Left colon (tissue), 2 donors: ENCODE measurements around the gene NT5DC1. TPM values are rescaled to one million over a fixed set of nuclear protein-coding genes. Genes with fewer than 3 reads are reported as not detected.

ENCODE experiments used
- ATAC-seq: fragments of 200-7000 bp; cut with Tn5 transposase; one replicate; pipeline ENCODE4 v1.9.1; 2020; ENCODE audit warnings: mild to moderate bottlenecking, moderate library complexity
- DNase-seq, 2 donors: peaks; one replicate each; pipeline ENCODE4 v3.0.0-alpha.2; 2020
- intact Hi-C, 2 donors: fragments of 100-400 bp; cut with DNase I in 1 of 2; cut with micrococcal nuclease in 1 of 2; formaldehyde crosslinking; loops; one replicate each; pipeline versions ENCODE4 v1.11.2 to v1.14.0; 2022; cut with DNase I, micrococcal nuclease
- total RNA-seq, 2 donors: library from RNA; stranded (reverse); fragmentation: NEBNext Ultra II Directional; extraction: Animal tissue kit (Norgen Biotek cat#: 25700); gene quantifications; one replicate each; pipeline ENCODE4 v1.2.1, GENCODE V29; 2021
- donor health status: DM: no; HTN: no; CAD: no.
- donor health status: DM: yes; HTN: yes; CAD: no.

The NT5DC1 gene
- total RNA-seq, 2 donors from 2014 or later: 43.7 to 45.2 TPM

DNA sequence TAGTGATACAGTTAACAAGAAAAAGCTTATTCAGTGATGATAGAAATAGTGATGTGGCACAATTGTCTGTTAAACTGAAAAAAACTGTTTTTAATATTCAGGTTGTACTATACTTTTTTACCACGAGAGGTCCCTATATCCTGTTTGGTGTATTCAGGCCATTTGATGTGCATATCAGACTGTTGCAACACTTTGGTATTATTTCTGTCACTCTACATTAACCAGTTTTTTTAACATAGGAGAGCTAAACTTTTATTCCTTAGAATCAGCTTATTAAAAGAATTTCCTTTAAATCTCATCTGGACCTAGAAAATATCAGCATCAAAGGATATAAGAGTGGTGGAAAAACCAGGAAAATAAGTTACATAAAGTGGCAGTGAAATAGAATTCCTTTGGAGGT is 116.4 kb downstream of the NT5DC1 start:
- DNase-seq (no peak), ATAC-seq (peak; percentile 42)
- intact Hi-C loops: no loop called here

DNA sequence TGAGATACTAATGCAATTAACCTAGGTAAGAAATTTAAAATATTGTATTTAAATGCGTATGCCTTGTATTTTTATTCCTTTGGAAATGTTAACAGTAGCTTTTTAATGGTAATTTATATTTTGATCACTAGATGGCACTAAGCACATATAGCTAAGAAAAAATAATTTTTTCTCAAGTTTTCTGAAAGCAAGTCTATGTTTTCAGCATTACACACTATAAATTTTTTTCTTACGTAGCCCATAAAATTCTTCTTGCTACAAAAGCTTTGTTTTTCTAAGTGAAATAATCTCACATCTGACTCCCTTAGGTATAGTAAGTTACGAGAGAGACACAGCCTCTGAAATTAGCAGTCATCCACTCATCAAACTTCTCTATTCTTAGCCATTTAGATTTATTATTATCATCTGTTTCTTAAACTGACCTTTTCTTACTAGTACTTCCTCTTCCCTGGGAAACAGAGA is 117.5 kb downstream of the NT5DC1 start:
- no peak for DNase-seq
- ATAC-seq: no peak

DNA sequence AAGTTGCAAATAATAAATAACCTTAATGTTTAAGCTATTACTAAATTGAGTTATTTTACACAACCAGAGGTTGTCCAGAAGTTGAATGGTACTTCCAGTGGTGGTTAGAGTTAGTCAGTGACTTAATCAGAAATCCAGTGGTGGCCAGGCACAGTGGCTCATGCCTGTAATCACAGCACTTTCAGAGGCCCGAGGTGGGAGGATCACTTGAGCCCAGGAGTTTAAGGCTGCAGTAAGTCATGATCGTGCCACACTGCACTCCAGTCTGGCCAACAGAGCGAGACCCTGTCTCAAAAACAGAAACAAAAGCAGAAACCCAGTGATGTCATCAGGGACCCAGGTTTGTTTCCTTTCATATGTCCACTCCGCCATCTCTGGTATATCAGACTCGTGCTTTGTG is 118.2 kb downstream of the NT5DC1 start:
- DNase-seq (no peak), ATAC-seq (no peak)
- intact Hi-C loops: no loop called here

More for the DNA sequence above, 117.5 kb downstream of the NT5DC1 start:
- intact Hi-C loops: no loop called here

DNA sequence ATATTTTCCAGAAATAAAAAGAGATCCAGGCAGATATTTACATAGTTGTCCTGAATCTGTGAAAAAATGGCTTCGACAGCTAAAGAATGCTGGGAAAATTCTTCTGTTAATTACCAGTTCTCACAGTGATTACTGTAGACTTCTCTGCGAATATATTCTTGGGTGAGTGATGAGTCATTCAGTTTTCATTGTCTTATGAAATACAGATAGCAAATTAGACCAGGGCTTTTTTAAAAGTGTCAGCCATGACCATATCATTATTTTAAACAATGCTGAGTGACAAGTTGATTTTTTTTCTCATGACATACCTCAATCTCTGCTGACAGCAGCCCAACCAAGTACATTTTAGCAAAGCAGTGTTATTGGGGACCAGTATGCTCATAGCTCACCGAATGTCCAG is 120.4 kb downstream of the NT5DC1 start:
- intact Hi-C loops: no loop called here
- no peak for ATAC-seq
- DNase-seq: no peak

DNA sequence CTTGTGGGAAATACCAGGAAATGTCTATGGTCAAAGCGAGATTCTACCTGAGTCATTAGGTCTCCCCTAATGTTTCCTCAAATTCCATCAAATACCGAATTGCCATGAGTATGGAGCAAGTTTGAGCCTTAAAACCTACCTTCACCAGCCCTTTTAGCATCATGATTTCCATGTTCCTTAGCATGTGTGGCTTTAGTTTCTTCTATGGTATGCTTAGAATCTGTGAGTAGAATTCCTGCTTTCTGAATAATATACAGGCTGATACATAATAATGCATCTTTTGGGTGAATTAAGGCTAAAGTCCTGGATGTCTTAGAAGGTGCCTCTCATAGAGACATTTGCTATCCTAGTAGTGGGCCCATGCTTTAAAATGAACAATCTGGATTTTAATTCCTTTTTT is 121.3 kb downstream of the NT5DC1 start:
- ATAC-seq: no peak
- DNase-seq: no peak
- intact Hi-C loops: no loop called here

DNA sequence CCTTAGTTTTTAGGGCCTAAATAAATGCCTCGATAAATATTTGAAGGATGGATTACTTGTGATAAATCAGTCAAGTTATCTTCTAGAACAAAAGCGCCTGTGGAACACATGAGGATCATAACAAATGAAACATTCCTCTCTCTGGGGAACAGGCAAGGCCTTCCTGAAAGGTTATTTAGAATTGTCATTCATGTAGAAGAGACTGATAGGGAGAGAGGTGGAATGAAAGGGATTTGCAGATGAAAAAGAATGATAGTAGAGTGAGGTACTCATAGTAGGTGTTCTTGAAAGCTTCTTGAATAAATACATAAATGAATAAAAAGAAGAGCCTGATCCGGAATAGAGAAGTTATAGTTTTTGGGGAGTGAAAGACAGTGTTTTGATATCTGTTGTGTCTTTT is 122.7 kb downstream of the NT5DC1 start:
- ATAC-seq: no peak
- DNase-seq: no peak
- intact Hi-C loops: no loop called here

DNA sequence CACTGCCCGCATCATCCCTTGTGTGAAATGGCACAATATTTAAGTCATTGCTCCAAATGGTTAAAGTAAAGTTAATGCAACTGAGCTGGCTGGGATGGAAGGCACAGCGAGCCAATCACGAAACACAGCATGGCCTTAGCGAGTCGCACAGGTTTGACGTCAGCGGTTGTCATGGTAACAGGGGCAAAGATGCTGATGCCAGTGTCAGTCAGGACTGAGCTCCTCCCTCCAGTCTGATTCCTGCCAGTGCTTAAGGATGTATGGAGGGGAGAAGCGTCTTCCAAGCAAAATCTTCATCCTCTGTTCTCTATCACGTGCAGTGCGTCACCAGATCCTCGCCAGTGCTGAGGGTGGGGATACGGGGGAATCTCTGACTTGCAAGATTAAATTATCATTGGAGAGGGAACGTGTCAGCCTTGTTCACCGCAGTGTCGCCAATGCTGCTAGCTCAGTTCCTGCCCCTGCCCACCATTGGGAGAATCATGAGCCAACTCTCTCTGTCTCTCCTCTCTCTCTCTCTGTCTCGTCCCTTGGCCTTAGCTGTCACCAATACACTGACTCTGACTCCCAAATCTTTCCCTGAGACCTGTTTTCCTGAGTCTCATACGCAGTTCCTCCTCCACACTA is 128.7 kb downstream of the NT5DC1 start:
- intact Hi-C loops: no loop called here
- ATAC-seq: no peak

DNA sequence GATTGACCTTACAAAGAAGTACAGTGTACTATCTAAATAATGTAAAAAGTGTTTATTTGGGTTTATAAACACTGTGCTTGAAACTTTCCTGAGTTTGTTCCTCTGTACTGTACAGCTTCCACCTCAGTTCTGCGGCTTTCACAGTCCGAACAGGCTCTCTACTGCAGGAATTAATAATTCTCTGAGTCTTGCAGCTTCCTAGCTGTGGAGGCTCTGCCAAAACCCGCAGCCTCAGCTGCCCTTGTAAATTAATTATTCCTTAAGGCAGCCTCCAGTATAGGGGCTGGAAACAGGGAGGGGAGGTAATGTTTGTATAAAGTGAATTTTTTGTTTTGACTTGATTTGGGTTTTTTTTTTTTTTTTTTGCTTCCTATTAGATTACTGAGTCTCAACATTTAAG is 134.0 kb downstream of the NT5DC1 start:
- intact Hi-C loops: no loop called here
- ATAC-seq (no peak), DNase-seq (no peak)

More for the DNA sequence above, 128.7 kb downstream of the NT5DC1 start:
- DNase-seq: peak; percentile 54 to 78

DNA sequence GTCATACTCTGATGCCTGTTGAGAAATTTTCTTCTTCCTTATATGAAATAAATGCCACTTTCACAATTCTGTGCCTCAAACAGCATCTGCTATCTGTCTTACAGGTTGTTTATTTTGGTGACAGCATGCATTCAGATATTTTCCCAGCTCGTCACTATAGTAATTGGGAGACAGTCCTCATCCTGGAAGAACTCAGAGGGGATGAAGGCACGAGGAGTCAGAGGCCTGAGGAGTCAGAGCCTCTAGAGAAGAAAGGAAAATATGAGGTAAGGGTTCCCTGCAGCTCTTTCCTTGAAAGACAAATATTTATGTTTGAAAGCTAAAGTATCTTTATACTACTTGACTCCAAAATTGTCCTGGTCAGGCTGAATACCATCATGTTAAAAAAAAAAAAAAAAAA is 137.4 kb downstream of the NT5DC1 start:
- DNase-seq (no peak), ATAC-seq (no peak)
- intact Hi-C loops: no loop called here

DNA sequence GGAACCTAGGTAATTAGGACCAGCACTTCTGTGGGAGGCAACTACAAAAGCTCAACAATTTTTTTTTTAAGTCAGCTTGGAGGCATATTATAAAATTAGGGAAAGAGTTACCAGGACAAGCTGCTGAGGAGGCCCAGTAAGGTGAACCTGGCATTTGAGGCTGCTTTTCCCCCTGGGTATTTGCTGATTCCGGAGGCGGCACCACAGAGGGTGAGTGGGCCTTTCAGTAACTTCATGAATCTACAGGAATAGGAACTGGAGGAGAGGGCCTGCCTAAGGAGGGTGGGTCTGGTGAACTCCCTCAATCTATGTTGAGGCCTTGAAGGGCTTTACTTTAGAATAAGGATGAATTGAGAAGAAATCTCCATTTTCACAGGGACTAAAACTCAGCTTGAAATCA is 138.6 kb downstream of the NT5DC1 start:
- intact Hi-C loops: no loop called here
- ATAC-seq: no peak

DNA sequence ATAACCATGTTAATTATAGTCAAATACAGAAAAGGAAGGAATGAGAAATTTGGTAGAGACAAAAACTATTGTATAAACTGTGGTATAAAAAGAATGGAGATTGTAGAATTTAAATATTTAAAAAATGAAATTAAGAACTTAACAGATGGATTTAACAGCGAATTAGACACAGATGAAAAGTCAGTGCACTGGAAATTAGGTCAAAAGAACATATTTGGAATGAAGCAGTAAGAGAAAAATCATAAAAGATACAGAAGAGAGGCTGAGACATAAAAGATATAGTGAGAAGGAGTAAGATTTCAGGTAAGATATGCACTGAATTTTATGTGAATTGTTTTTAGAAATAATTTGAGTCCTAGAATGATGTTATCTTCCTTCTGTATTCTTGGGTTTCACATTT is 139.2 kb downstream of the NT5DC1 start:
- DNase-seq (no peak), ATAC-seq (no peak)
- intact Hi-C loops: no loop called here

More for the DNA sequence above, 138.6 kb downstream of the NT5DC1 start:
- no peak for DNase-seq

DNA sequence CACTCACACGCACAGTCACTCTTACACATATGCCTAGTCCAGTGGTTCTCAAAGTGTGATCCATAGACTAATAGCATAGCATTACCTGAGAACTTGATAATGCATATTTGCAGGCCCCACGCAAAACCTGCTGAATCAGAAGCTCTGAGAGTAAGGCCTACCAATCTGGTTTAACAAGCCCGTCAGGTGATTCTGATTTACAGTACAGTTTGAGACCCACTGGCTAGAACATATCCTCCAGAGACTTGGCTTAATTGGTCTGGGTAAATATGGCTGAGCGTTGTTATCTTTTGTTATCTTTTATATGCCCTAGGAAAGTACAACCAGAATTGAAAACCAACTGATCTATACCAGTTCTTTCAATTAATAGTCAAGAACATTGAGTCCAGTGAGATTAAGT is 143.6 kb downstream of the NT5DC1 start:
- intact Hi-C loops: no loop called here
- peak; percentile 90 for ATAC-seq
- no peak for DNase-seq

DNA sequence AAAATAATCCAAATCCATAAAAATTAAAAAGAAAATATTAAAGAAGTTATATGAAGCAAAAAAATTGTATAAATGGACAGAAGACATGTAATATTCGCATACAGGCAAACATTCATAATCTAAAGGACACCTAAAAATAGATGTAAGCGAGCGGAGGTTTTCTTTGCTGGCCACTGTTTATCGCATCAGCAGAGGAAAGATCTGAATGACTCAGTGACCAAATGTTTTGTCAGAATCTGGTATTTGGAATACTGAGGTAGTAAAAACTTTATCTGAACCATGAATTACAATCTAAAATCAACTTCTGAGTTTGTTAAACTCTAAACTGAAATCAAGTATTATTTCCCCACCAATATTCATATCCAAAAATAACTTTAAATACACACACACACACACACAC is 145.4 kb downstream of the NT5DC1 start:
- ATAC-seq (no peak), DNase-seq (no peak)
- intact Hi-C loops: no loop called here

DNA sequence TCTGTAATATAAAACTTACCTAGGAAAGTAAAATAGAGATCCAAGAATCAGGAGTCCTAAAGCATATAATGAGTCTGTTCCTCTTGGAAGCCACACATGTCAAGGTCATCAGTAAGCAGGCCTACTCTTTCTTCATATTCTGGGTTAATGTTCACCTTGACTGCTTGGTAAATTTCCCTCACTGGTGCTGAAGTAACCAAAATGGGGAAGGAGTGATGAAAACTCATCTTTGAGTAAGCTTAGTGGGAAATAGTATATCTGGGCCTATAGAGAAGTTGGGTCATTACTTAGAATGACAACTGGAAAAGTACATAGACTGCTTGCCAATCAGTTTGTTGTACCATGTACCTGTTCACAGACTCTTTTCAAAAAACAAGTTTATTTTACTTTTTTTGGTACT is 146.6 kb downstream of the NT5DC1 start:
- no peak for ATAC-seq
- intact Hi-C loops: no loop called here
- no peak for DNase-seq

DNA sequence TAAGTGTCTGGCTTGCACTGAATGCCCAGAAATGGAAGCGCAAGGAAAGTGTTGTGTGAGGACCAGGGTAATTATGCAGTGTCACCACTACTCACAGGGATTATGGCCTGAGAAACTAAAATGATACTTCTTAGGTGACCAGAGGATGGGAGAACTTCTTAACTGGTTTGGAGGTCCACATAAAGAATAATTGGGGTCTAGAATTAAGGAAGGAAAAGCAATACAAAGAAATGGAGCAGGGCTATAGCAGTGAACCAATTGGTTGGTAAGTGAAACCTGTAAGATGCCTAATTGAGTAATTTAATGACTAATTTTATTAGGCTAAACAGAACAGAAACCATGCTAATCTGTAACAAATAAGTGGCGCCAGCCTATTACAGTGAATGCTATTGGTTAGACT is 147.9 kb downstream of the NT5DC1 start:
- intact Hi-C loops: no loop called here
- DNase-seq (no peak), ATAC-seq (no peak)

DNA sequence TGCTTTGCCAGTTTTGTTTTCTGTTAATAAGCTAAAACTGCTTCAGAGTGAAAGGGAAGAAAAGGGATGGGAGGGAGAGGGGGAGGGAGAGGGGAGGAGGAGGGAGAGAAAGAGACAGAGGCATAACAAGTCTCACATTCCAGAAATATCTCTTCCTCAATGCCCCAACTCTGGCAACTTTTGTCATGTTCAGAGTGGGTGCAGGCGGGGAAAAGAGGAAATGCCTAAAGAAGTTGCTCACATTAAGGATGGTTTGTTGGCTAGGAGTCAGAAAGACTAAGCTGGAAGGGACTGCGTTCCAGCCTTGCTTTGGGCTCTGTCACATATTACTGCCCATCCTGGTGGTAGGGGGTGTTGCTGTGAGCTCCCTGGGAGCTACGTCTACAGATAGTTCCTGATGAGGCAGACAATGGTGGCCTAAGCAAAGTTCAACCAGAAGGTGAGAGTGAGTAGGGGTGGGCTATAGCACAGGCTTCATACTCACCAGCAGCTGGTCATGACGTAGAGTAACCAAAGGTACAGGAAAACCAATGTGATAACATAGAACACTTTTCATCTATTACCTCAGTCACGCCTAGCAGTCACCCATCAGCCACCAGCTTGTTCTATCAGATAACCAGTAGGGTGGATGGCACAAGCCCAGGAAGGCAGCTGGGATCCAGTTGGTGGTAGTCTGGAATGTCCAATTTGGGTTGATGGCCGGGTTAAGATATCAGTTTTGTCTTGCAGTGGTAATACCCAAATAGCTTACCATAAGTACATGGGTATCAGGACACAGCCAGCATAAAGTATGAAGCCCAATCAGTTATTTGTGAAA is 151.1 kb downstream of the NT5DC1 start:
- DNase-seq: no peak
- no peak for ATAC-seq
- intact Hi-C loops: no loop called here

DNA sequence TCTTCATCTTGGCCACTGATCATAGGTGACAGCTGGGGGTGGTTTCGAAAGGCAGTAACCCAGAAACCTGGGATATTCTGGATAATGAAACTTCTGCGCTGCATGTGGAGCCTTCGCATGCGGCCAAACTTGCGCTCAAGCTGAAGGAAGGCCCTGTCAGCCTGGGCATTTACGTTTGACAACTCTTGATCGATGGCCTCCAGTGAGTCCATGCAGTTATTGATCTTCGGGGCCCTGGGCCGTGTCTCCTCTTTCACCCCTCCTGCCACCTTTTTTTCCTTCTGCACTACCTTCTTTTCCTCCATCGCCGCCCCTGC is 152.5 kb downstream of the NT5DC1 start:
- intact Hi-C loops: no loop called here
- peak; percentile 1 for ATAC-seq
- no peak for DNase-seq

DNA sequence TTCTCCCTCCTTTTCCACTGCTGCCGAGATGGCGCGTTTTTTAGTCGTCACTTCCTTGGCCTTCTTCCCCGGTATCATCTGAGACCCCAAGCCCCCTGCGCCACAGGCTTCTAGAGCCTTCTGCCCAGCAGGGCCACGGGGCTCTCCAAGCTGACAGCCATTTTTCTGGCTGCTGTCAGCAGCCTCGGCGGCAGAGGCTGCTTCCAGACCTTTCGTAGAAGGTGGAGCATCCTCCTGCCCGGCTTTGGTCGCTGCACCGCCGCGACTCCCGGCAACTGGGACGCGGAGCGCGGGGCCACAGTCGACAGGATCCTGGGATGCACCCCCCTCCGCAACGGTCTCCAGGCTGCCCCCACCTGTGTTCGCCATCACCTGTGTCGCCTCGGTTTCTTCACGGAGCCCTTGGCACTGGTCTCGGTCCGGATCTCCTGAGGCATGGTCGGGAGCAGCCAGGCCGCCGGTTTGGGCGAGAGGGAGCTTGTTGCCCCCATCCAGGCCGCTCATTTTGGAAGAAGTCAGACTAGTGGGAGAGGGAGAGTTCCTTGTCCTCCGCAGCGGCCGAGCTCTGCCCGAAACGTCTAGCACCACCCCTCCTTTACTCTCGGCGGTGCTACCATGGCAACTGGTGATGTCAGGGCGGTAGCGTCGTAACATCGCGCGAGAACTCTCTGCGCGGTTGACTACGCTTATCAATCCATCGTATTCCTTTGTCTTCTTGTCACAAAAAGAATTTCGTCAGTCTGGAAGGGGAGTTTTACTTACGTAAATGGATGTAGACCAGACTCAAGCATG is 153.0 kb downstream of the NT5DC1 start, which contains the start of gene TSPYL4:
Gene TSPYL4, minus strand, starts transcription at position 571 of the 792 bp plus-strand sequence. Its CDS starts 67 bp downstream, at position 504.
- DNase-seq (peak; percentile 94 to 96), ATAC-seq (peak; percentile 99)
- intact Hi-C loops: no loop called here

DNA sequence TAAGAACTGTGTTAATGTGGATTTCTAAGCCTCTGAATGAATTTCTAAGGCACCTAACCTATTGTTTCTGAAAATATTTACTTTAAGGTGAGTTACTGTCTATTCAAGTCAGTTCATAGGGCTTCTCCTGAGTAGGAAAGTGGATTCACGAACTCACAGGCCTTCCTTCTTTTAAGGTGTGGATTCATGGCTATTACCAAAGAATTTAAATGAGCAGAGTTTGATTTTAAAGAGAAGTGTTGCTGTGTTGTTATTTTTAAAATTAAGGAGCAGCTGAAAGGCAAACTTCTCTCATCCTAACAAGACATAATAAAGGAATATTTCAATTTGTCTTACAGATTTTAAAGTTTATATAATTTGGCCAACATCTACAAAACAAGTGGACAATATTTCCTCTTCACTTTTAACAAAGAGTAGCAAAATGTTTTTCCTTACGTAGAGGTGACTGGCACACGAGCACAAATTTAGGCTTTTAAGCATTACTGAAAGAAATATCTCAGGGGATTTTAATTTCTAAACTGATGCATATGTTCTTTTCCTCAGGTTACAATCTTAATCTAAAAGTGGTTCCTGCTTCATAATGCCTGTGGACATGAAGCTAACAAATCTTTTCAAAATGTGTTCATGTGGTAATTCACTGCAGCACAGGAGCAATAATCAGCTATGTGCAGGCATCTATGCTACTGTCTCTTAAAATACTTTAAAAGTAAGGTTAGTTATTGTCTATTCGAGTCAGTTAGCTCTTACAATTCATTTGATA is 153.8 kb downstream of the NT5DC1 start:
- intact Hi-C loops: no loop called here
- DNase-seq (no peak), ATAC-seq (peak; percentile 46)
